ENCODE measurements around the gene AZIN2.

GRCh38 chr1:33041026-33041425, 39.9 kb upstream of the AZIN2 start:
- TF ChIP-seq EZH2 (IDR thresholded peaks at IDR 0.05; ENCODE audit: insufficient read depth, poor library complexity, severe bottlenecking) (no peak), EZH2phosphoT487 (IDR thresholded peaks at IDR 0.05; ENCODE audit: insufficient read depth, low read depth) (no peak)
